Posterior vena cava (tissue), 2 donors: ENCODE data around the gene PTPRD. TPM values are rescaled to one million over a fixed set of nuclear protein-coding genes. Genes with fewer than 3 reads are reported as not detected.

ENCODE experiments used
- DNase-seq: peaks from one replicate; pipeline ENCODE4 v3.0.0-alpha.2; 2020; ENCODE audit warnings: low spot score
- intact Hi-C, 2 donors: fragments of 100-400 bp; cut with DNase I; formaldehyde crosslinking; loops; one replicate each; pipeline versions ENCODE4 v1.14.1 to v1.14.2; 2022 to 2023
- total RNA-seq, 2 donors: library from RNA; stranded (reverse); fragmentation: NEBNext Ultra II Directional; extraction: Animal tissue kit (Norgen Biotek cat#: 25700); gene quantifications; one replicate each; pipeline ENCODE4 v1.2.1, GENCODE V29; 2021
- donor health status: DM: yes; HTN: yes; CAD: no.
- donor health status: DM: yes; HTN: yes; CAD: no.

The PTPRD gene
- total RNA-seq, 2 donors from 2014 or later: 21.4 to 51.2 TPM

DNA sequence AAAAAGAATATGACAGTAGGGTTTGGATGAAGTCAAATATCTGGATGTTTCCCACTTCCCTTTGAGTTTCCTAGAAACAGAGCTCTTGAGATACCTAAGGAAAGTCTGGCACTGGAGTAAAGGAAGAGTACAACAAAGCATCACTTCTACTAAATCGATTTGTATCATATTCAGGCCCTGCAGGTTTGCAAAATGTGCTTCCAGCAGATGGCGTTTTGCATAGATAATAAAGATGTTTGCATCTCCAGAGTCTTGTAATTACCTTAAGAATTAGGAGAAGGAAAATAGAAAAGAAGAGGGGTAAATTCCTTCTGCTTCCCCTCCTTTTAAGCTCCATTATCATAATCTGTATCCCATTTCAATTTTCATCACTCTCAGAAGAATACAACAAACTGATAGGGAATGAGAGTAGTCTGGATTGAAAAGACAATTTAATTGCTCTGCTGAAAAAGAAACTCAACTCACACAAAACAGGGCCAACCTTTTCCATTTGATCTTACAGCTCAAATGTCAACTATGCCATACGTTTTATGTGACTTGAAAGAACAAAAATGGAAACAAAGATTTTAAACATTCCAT is 380.4 kb downstream of the PTPRD start:
- intact Hi-C loops: no loop called here
- no peak for DNase-seq

DNA sequence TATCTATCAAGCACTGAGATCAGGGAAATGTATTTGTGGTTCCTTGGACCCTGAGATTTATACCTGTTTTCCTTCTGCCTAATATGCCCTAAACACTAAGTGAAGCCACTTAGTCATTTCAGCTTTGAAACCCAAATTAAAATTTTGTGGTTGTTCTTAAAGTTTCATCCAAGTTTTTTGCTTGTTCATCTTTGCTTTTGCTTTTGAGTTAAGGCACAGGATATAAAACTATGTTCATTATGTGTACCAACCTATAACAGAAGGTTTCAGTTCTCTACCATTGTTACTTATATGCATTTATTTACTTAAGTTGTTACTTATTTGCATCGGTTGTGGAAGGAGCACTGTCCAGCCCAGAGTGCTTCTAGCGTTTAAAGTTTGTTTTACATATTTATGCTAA is 382.3 kb downstream of the PTPRD start:
- DNase-seq: no peak
- intact Hi-C loops: no loop called here

DNA sequence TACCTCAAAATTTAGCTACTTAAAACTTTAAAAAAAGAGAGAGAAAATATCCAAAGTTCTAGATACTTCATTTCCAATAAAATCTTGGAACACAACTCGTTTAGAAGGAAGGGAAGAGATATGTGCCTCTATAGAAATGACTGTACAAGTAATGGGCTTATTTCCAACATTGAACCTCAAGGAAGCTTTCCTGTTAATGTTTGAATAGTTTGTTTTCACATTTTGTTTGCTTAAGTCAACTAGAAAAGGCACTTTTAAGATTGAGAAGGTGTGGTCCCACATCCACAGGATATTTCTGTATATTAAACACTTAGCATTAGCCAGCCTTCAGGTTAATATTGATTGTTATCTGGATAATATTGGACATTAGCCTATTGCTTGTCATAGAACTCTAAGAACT is 384.7 kb downstream of the PTPRD start:
- no peak for DNase-seq
- intact Hi-C loops: loop anchor here in 1 of 2 donors (5.0 kb wide), 1 partner anchor 1504 kb away; no protein-coding TSS in a partner anchor

DNA sequence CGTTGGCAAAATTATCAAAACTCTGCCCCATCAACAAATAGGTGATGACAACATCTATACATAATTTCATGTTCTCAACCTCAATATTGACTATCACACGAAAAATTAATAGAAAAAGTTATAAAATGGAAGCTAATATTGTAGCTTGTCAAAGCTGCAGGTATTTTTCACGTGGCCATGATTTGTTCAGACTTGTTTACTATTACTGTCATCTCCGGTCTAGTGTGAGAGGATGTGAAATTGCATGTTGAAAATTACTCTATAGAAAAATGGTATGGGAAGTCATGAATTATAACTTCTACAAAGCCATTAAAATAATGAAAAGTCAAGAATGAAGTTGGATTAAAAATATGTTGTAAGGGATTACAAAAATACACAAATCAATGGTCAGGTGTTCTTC is 385.8 kb downstream of the PTPRD start:
- intact Hi-C loops: loop anchor here in 1 of 2 donors (5.0 kb wide), 1 partner anchor 1505 kb away; no protein-coding TSS in a partner anchor
- no peak for DNase-seq

DNA sequence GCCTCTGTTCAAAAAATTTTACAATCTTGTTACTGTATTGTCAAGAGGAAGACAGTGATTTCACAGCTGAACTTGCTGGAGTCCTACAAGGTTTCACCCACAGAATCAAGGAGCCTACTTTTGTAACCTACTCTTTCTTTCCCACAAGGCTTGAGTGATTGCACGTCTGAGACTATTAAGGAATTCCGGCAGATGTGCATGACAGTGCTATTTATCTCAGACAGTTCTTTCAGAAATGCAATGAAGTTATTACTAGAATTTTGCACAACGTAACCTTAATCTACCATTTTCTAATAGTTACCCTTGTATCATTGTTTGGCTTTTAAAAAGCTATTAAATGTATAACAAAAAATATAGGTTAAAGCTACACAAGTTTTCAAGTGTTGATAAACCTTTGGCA is 400.1 kb downstream of the PTPRD start:
- DNase-seq: no peak
- intact Hi-C loops: loop anchor here in 1 of 2 donors (10.0 kb wide), 1 partner anchor 642 kb away; no protein-coding TSS in a partner anchor

DNA sequence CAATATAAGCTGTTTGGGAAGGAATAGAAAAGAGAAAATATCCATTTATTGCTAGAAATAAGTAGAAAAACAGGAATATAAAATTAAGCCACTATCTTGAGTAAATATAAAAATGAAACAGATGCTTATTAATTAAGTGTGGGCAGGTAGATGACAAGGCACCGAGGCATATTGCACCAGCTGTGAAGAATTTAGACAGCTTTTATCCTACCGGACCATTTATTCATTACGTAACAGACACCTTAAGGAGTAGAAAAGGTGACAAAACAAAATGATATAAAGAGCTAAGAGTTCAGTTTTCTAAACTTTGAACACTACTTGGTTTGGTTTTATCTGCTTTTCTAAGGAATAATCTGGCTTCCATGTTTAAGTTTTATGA is 404.1 kb downstream of the PTPRD start:
- intact Hi-C loops: no loop called here
- no peak for DNase-seq

DNA sequence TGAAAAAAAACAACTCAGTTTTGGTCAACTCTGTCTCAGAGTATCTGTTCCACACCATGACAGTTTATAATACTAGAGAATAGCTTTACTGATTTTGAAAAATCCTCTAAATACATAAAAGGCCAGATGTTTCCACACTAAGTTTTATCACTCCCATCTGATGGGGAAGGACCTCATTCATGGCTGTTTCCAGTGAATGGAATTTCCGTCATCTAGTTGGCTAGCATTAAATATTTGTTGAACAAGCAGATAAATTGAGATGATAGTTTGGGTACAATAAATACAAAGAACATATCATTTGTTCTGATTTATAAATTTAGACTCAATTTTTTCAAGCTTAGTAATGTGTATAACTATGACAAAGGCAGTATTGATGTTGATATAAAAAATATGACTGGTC is 408.5 kb downstream of the PTPRD start:
- intact Hi-C loops: no loop called here
- no peak for DNase-seq

DNA sequence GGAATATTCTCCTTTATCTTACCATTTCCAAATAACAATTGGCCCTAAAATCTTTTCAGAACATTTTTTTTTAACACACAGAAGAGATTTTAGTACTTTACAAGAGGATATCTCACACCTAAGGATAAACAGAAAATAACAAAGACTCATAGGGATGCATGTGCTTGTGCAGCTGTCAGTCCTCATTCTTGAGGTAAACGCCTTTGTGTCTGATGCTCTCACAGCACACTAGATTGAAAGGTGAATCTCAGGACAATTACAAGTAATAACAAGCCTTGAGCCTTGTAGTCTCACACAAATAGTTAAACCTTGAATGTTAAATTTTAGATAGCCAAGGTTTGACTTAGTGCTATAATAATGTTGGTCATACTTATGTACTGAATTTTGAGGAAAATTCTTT is 439.2 kb downstream of the PTPRD start:
- intact Hi-C loops: no loop called here
- no peak for DNase-seq

DNA sequence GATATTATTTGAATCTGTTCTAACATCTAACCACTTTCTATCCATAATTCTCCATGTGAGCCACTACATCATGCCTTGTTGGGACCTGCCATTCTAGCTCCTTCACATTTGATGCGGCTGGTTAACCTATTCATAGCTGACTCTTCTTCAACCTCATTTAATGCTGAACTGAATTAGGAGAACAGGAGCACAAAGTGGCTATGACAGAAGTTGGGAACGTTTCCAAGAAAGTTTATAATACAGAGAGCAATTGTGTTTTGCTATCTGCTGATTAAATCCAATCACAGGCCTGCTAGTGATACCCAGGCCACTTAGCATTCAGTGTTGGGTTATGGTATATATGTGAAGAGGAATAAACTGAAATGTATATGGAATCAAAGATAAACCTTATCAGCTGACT is 440.3 kb downstream of the PTPRD start:
- no peak for DNase-seq
- intact Hi-C loops: no loop called here

DNA sequence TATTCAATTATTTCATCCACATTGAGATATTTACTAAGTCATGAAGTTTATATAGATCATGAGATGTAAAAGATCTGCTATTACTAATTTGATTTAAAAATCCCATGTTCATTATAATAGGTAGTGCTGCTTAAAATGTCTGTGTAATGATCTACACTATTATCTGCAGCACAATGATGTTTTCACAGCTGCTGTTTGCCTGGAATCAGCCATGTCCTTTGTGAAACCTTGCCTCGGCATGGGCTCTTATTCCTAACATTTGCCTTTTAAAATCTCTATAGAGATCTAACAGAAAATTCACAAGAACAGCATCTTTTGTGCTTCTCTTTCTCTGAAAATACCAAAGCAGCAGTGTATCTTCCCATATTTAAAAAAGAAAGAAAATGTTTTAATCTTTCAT is 444.6 kb downstream of the PTPRD start:
- intact Hi-C loops: no loop called here

DNA sequence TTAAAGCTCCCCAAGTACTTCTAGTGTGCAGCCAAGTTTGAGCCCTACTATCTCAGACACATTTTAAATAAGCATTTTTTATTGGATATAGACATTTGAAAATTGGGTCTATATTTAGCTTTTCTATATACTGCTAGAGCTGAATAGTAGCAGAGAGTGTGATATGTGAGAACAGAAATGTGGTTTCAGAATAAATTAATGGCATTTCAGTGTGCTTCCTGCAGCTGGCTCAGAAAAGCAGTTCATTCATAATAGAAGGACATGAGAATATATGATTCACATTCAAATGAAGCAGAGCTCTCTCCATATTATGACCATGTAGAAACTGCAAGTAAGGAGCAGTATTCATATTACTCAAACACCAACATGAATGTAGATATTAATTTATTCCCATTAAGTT is 464.0 kb downstream of the PTPRD start:
- intact Hi-C loops: no loop called here

More for the DNA sequence above, 444.6 kb downstream of the PTPRD start:
- DNase-seq: no peak

DNA sequence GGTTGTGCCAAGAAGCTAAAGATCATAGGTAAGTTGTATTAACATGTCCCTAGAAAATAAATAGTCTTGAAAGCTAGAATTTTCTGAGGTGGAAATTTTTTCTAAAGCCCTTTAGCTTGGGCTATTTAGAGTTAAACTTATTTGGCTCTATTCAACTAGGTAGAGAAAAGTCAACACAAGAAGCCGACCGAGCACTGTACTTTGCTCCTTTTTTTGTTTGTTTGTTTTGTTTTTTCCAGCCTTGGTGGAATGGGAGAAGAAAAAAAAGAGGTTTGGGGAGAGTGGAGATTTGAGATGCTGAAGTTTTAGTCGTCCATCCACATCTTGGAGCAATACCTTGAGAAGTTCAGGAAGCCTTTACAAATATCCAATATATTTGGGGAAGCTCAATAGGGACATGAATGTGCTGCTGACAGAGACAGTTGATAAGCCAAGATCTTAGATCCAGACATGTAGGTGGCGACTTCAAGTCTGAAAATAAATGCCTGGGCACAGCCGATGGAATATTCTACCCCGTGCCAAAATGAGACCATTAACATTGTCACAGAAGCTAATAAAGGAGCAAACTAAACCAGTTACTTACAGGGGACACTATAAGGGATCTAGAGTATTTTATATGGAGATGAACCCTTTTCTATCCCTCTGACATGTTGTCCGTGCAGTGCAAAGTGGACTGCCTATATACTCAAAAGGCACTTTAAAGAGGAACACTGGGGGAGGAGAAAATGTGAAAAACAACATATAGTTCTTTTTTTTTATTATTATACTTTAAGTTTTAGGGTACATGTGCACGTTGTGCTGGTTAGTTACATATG is 466.1 kb downstream of the PTPRD start:
- intact Hi-C loops: no loop called here
- DNase-seq: no peak

More for the DNA sequence above, 464.0 kb downstream of the PTPRD start:
- no peak for DNase-seq

DNA sequence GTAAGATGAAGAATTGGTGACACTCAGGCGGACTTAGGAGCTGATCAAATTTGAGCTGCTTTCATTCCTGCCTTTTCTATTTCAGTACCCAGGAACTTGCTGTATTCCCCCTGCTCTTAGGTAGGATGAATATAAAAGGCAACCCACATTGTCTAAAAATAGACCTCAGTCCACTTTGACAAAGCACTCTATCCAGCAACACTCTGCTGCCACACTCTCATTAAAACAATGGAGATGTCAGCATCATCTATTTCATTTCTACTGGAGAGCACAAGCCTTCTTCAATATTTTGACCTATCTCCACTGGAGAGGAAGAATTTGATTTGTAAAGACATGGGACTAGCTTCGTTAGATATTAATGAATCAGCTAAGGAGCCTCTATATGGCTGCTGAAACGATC is 468.4 kb downstream of the PTPRD start:
- intact Hi-C loops: no loop called here
- no peak for DNase-seq

DNA sequence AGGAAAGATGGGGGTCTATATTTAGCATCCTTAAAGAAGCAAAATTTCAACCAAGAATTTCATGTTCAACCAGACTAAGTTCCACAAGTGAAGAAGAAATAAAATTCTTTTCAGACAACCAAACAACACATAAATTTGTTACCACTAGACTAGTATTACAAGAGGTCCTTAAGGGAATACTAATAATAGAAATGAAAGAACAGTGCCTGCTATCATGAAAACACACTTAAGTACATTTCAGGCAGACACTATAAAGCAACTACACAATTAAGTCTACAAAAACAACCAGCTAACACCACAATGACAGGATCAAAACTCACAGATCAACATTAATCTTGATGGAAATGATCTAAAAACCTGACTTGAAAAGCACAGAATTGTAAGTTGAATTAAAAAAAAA is 477.2 kb downstream of the PTPRD start:
- intact Hi-C loops: no loop called here
- no peak for DNase-seq

DNA sequence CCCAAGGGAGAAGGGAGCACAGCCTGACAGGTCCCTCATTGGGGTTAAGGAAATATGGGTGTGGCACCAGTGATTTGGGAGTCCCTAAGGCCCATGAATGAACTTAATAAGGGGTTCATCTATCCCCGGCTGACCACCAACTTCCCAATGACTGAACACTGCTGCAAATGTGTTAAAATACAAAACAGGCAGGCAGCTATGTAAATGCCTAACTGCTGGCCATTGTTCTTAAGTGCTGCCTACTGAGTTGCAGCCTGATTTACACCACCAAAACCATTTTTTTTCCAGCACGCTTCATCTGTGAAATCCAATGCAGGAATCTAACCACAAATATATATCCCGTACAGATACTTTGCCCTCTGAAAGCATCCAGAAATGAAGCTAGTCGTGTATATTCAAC is 478.5 kb downstream of the PTPRD start:
- intact Hi-C loops: no loop called here
- no peak for DNase-seq

DNA sequence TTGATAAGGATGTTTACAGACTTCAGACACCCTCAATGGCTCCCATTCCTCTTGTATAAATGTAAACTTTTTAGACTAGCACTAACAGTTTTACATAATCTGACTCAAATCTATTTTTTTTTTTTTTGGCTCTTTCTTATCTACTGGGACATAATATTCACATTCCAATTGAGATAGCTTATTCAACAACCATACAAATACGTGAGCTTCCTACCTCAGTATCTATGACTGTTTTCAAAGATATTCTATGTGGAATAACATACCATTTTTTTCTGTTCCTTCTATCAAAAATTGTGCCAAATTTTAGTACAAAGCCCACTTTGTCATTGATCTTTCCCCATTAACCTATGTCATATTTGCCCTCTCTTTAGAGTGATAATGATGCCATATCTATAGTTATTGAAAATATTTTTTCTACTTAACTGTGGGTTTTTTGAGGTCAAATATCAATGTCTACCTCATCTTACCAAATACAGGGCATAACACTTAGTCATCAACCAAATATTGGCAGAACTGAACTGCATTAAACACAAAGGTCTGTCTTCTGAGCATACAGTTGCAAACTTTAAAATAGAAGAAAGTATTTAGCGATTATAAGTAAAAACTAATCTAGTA is 482.6 kb downstream of the PTPRD start:
- no peak for DNase-seq
- intact Hi-C loops: no loop called here

DNA sequence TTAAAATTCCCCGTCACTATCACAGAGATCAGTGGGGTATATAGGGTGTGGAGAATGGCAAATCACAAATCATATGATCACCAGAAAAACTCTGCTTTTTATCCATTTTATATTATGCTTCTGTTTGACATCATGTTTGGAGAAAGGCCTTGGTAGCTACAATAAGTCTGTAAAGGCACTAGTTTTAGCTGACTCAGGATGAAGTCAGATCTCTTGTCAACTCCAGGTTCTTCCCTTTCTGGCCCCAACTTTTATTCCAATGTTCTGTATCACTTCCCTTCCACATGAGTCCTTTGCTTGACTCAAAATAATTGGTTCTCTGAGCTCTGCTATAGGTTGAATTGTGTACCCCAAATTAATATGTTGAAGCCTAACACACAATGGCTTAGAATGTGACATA is 484.9 kb downstream of the PTPRD start:
- intact Hi-C loops: no loop called here
- DNase-seq: no peak

DNA sequence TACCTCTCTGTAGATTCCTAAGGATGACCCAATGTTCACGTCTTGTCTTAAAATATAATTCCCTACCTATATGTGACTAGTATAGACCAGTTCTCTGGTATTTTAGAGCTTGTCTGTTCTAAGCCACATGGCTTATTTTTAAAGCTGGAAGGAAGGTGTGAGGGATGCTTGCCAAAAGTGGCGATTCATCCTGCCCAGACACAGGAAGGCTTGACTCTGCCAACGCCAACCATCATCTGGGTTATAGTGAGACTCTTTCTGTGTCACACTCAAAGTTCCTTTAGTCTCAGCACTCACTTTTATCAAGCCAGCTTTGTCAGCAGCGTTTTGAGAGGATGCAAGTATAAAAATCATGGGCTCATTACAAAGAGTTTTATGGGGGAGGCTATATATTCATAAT is 500.0 kb downstream of the PTPRD start:
- intact Hi-C loops: loop anchor here in 1 of 2 donors (10.0 kb wide), 1 partner anchor 1942 kb away; no protein-coding TSS in a partner anchor
- DNase-seq: no peak

DNA sequence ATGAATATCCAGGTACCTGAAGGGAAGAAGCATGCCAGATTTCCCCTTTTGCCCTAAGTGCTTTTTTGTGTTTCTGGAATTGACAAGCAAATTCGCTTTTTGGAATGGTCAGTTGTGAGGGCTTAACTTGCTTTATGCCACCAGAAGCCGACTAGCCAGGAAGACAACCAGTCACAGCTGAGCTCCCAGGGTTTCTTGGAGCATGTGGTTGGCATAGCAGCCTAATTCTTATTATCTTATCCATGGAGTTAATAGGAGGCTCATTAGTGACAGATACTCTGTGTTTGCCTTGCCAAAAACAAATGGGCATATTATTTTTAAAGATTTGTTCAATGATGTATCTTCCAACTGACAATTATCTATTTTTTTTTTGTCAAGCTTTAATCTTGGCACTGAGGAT is 500.7 kb downstream of the PTPRD start:
- DNase-seq: no peak
- intact Hi-C loops: loop anchor here in 1 of 2 donors (10.0 kb wide), 1 partner anchor 1943 kb away; no protein-coding TSS in a partner anchor

DNA sequence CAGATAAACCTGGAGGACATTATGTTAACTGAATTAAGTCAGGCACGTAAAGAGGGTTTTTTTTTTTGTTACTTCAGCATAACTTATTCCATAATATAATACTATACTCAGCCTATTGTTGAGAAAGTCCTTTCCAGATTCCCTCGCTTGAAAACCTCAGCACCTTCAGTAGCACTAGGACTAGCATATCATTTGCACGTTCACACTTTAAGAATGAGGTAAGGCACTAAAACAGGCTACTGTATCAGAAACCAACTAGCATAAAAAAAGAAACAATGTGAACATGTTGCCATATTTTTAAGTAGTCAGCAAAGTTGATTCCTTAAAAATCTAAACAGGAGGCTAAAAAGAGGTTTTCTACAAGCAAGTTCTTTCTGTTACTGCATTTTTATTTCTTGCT is 504.0 kb downstream of the PTPRD start:
- no peak for DNase-seq
- intact Hi-C loops: no loop called here
